ENCODE results near the gene EEF1A1.

GRCh38 chr6:73556836-73557235 is 36.0 kb upstream of the EEF1A1 start:
- TF ChIP-seq REST (IDR thresholded peaks at IDR 0.05; ENCODE audit: low read depth, low read length), result no peak
- TF ChIP-seq TAF1 (IDR thresholded peaks at IDR 0.05; ENCODE audit: borderline replicate concordance, low read depth, low read length), result no peak
- TF ChIP-seq POLR2AphosphoS5 (IDR thresholded peaks at IDR 0.05; ENCODE audit: low read depth, low read length), result no peak
- TF ChIP-seq, protein P1, sequence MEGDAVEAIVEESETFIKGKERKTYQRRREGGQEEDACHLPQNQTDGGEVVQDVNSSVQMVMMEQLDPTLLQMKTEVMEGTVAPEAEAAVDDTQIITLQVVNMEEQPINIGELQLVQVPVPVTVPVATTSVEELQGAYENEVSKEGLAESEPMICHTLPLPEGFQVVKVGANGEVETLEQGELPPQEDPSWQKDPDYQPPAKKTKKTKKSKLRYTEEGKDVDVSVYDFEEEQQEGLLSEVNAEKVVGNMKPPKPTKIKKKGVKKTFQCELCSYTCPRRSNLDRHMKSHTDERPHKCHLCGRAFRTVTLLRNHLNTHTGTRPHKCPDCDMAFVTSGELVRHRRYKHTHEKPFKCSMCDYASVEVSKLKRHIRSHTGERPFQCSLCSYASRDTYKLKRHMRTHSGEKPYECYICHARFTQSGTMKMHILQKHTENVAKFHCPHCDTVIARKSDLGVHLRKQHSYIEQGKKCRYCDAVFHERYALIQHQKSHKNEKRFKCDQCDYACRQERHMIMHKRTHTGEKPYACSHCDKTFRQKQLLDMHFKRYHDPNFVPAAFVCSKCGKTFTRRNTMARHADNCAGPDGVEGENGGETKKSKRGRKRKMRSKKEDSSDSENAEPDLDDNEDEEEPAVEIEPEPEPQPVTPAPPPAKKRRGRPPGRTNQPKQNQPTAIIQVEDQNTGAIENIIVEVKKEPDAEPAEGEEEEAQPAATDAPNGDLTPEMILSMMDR (IDR thresholded peaks at IDR 0.05), result no peak
- TF ChIP-seq YY1 (IDR thresholded peaks at IDR 0.05; ENCODE audit: low read depth), result no peak
- no peak for TF ChIP-seq RFX5 (IDR thresholded peaks at IDR 0.05; ENCODE audit: low read length)
- TF ChIP-seq, protein P2, sequence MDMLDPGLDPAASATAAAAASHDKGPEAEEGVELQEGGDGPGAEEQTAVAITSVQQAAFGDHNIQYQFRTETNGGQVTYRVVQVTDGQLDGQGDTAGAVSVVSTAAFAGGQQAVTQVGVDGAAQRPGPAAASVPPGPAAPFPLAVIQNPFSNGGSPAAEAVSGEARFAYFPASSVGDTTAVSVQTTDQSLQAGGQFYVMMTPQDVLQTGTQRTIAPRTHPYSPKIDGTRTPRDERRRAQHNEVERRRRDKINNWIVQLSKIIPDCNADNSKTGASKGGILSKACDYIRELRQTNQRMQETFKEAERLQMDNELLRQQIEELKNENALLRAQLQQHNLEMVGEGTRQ (IDR thresholded peaks at IDR 0.05; ENCODE audit: borderline replicate concordance, low read depth, low read length), result no peak
